GM12873 (cell line): ENCODE data around the gene PHEX.

Experiments used
- TF ChIP-seq, protein P1 (sequence below): IDR thresholded peaks from 2 replicates; pipeline ENCODE4 v1.5.1; 2012; ENCODE audit warnings: low read depth, mild to moderate bottlenecking, moderate library complexity, low read length, control low read depth; ENCODE audit not compliant: insufficient read depth; ENCODE audit errors: missing control alignments

Gene PHEX

DNA sequence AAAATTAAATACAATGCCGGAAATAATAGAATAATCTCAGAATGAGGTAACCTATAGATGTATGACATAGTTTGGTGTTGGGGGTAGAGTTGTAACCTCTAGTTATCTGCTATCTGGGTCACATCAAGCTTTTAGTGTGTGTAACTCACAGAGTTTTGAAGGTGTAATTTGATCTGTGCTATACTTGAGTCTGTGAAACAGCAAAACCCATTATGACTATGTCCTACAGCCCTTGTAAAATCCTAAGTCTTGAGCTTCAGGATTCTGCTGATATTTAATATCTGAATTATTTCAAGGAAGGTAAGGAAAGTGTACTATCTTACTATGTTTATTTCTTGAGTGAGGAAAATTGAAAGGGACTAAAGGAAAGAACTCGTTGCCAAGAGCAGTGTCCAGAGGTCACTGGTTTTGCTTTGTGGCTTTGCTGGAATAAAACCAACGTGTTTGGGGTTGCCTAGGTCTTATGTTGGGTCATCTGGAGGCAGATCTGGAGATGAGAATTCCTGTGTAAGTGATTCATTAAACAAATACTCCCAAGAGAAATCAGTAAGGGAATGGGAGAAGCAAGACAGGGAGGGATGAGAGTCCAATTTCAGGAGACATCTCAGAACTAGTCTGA, 132.8 kb downstream of the PHEX start:
- TF ChIP-seq, protein P1, sequence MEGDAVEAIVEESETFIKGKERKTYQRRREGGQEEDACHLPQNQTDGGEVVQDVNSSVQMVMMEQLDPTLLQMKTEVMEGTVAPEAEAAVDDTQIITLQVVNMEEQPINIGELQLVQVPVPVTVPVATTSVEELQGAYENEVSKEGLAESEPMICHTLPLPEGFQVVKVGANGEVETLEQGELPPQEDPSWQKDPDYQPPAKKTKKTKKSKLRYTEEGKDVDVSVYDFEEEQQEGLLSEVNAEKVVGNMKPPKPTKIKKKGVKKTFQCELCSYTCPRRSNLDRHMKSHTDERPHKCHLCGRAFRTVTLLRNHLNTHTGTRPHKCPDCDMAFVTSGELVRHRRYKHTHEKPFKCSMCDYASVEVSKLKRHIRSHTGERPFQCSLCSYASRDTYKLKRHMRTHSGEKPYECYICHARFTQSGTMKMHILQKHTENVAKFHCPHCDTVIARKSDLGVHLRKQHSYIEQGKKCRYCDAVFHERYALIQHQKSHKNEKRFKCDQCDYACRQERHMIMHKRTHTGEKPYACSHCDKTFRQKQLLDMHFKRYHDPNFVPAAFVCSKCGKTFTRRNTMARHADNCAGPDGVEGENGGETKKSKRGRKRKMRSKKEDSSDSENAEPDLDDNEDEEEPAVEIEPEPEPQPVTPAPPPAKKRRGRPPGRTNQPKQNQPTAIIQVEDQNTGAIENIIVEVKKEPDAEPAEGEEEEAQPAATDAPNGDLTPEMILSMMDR = no peak

DNA sequence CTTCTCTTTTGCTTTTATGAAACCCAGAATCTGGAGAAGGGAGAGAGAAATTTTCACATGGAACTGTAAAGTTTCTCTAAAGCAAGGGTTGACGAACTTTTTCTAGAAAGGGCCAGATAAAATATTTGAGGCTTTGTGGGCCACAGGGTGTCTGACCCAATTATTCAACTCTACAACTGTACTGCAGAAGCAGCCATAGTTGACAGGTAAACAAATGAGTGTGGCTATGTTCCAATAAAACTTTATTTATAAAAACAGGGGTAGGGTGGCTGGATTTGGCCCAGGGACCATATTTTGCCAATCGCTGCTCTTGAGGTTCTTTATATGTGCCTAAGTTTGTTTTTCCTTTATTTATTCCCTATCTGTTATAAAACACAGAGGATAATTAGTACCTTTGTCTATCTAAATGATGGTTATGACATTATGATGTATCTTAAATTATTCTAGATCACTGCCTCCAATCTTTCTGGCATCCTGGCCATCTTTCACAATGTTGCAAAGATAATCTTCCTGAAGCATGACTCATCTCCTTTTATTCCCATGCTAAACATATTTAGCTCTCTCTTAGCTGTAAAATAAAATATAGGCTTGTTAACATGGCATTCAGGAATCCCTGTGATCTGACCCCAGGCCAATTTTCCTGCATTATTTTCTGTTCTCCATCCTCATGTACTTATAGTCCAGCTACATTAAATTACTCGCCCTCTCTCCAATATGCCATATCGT, 133.8 kb downstream of the PHEX start:
- TF ChIP-seq, protein P1 = no peak

DNA sequence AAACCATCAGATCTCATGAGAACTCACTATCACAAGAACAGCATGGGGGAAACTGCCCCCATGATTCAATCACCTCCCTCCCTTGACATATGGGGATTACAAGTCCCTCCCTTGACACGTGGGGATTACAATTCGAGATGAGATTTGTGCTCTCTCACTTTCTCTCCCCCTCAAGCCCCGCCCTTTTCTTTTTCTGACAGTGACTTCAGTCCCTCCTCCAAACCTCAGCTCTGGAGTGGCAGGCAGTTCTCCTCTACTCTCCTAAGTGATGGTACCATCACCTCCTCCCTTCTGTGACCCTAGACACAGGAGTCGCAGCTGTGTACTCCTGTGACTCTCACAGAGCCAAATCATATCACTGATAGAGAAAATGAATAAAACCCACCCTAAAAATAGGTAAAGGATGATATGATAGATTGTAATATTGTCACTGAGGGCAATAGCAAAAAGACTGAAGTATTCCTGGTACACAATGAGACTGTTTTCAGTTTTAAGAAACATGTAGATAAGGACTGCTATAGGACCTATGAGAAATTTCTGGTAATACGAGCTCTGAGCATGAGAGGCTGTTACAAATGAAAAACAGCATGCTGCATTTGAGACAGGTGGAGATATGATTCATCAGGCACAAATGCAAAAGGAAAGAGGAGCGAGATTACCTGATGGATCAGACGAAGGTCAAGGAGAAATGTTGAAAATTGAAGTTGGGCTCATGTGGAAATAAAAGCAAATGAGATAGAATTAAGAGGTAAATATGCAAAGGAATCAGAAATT, 139.3 kb downstream of the PHEX start:
- TF ChIP-seq, protein P1 = no peak

DNA sequence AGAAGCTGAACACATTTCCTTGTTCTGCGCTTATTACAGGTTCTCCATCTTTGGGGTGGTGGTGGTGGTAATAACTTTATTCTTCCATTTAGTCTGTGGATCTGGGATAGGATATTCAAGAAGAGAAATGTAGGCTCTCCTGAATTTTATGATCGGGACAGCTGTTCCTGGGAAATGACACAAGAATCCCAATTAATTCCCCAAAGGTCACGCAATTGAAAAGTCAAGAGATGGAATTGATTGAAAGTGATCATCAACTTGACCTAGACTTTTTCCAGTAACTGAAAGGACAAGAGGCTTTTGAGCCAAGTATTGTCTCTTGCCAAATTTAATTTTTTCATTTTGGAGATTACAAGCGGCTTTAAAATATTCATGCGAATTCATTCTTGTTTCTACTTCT, 141.8 kb downstream of the PHEX start:
- TF ChIP-seq, protein P1 = no peak

DNA sequence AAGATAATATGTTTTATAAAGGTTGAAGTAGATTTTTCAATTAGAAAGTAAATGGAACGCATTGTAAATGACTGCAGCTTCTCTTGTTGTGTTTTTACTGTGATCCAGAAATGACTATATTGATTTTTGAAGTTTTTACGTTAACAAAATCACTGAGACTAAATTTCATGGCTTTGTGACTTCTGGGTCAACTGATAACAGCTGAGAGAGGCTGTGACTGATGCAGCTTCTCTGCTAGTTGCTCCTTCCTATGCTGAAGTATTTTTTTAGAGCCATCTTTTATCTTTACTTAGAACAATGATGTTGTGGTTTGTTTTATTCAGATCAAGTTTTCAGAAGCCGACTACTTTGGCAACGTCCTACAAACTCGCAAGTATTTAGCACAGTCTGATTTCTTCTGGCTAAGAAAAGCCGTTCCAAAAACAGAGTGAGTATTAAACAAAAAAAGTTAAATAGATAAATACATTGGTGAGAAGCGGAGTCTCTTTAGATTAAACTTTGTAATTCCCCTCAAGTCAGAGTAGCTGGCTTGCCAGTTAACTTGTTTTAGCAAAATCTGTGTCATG, 145.9 kb downstream of the PHEX start:
- TF ChIP-seq, protein P1 = no peak

DNA sequence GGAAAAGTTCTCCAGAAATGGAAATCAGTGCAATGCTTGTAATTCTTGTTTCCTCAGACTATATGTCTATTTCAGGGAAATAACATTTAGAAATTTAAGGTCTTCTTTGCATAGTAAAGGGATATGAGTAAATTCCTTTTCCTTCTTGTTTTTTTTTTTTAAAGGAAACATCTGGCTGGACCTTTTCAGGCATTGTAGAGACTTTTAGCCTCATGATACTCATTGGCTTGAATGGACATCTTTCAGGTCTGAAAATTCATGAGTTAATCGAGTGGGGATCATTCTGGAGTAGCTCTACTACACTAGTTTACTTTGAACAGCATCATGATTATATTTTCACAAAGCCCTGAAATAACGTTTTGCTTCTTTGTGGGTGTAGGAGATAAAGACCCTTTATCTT, 152.0 kb downstream of the PHEX start:
- TF ChIP-seq, protein P1 = no peak

DNA sequence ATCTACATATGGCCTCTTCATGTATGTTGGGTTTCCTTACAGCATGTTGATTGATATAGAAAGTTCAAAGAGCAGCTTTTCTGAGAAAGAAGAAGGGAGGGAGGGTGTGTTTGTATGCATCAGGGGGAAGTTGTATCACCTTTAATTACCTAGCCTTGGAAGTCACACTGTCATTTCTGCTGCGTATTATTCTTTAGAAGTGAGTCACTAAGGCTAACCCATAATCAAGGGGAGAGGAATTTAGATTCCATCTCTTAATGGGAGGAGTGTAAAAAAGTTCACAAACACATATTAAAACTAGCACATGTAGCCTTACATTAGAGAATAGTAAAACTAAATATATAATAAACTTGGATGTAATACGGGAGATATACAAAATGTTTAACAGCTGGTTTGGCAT, 154.0 kb downstream of the PHEX start:
- TF ChIP-seq, protein P1 = no peak
